Right atrium auricular region (tissue), 2 donors: ENCODE results near the gene SLC41A2. TPM values are rescaled to one million over a fixed set of nuclear protein-coding genes. Genes with fewer than 3 reads are reported as not detected.

ENCODE experiments used
- DNase-seq: peaks from one replicate; pipeline ENCODE4 v3.0.0-alpha.2; 2019; ENCODE audit warnings: low spot score
- H3K27ac ChIP-seq, 2 donors: fragments of 200-600 bp; sonication (generic); 1 replicate in 1 of 2; 2 replicates in 1 of 2; pipeline ENCODE4 v1.5.1; 2016 to 2019
- H3K27me3 ChIP-seq, 2 donors: fragments of 200-600 bp; sonication (generic); one replicate each; pipeline versions ENCODE4 v1.5.1 to v1.6.0; 2017 to 2019
- H3K36me3 ChIP-seq: fragments of 200-600 bp; sonication (generic); one replicate; pipeline ENCODE4 v1.5.1; 2016
- H3K4me1 ChIP-seq, 2 donors: fragments of 200-600 bp; sonication (generic); one replicate each; pipeline versions ENCODE4 v1.5.1 to v1.6.0; 2017 to 2019
- H3K4me3 ChIP-seq, 2 donors: fragments of 200-600 bp; sonication (generic); 1 replicate in 1 of 2; 2 replicates in 1 of 2; pipeline ENCODE4 v1.5.1; 2017 to 2019; ENCODE audit warnings: mild to moderate bottlenecking in 1 of 2, moderate library complexity in 1 of 2
- H3K9me3 ChIP-seq, 2 donors: fragments of 200-600 bp; sonication (generic); one replicate each; pipeline ENCODE4 v1.5.1; 2019
- total RNA-seq, 2 donors: library from RNA; depleted of rRNA; stranded (reverse); fragments of >200 nt; gene quantifications; one replicate each; pipeline ENCODE4 v1.1.0, GENCODE V29; 2016
- TF ChIP-seq, protein P1 (sequence below), 2 donors: fragments of 200-600 bp; sonication (generic); IDR thresholded peaks; one replicate each; pipeline ENCODE4 v1.5.1; 2019; ENCODE audit warnings: antibody characterized with exemption in 2 of 2

SLC41A2 gene
- total RNA-seq, 2 donors from 2014 or later, result 12.0 to 17.5 TPM

- Histone ChIP-seq H3K4me3 (no peak overlapping the region), H3K27ac (no peak overlapping the region), H3K4me1 (no peaks in the 10 kb centered on the region), H3K27me3 (no peaks in the 10 kb centered on the region), H3K36me3 (no peaks in the 10 kb centered on the region), H3K9me3 (peaks cover 0 to 19% of the 10 kb centered on the region in 2 donors)
- no peak for DNase-seq
- TF ChIP-seq, protein P1, sequence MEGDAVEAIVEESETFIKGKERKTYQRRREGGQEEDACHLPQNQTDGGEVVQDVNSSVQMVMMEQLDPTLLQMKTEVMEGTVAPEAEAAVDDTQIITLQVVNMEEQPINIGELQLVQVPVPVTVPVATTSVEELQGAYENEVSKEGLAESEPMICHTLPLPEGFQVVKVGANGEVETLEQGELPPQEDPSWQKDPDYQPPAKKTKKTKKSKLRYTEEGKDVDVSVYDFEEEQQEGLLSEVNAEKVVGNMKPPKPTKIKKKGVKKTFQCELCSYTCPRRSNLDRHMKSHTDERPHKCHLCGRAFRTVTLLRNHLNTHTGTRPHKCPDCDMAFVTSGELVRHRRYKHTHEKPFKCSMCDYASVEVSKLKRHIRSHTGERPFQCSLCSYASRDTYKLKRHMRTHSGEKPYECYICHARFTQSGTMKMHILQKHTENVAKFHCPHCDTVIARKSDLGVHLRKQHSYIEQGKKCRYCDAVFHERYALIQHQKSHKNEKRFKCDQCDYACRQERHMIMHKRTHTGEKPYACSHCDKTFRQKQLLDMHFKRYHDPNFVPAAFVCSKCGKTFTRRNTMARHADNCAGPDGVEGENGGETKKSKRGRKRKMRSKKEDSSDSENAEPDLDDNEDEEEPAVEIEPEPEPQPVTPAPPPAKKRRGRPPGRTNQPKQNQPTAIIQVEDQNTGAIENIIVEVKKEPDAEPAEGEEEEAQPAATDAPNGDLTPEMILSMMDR (IDR thresholded peaks at IDR 0.05), result no peak
Observed at GRCh38 chr12:104921340-104921739, 36.8 kb downstream of the SLC41A2 start.

DNA sequence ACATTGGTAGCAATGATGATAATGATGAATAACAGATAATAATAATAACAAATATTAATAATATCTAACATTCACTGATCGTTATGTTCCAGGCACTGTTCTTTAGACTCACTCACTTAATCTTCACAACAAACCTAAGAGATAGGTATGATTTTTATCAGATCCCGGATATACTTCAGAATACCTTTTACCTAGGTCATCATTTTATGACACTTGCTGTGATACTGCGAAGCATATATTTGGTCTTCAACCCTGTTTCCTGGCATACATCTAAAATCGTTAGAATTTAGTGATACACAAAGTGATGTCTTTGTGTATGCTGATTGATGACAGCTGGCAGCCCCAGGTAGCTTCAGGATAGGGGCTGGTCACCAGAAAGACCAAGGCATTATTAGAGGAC is 46.1 kb downstream of the SLC41A2 start:
- TF ChIP-seq, protein P1 (IDR thresholded peaks at IDR 0.05), result no peak
- H3K4me3 ChIP-seq, result no peak overlapping the region
- H3K36me3 ChIP-seq, result no peaks in the 10 kb centered on the region
- no peaks in the 10 kb centered on the region for H3K9me3 ChIP-seq
- DNase-seq, result no peak
- H3K27me3 ChIP-seq, result no peaks in the 10 kb centered on the region
- no peaks in the 10 kb centered on the region for H3K4me1 ChIP-seq
- H3K27ac ChIP-seq, result no peak overlapping the region

- Histone ChIP-seq H3K27ac (no peak overlapping the region), H3K9me3 (no peaks in the 10 kb centered on the region), H3K36me3 (no peaks in the 10 kb centered on the region), H3K4me1 (no peaks in the 10 kb centered on the region), H3K4me3 (no peak overlapping the region), H3K27me3 (no peaks in the 10 kb centered on the region)
- DNase-seq, result no peak
- TF ChIP-seq, protein P1 (IDR thresholded peaks at IDR 0.05), result no peak
Observed at GRCh38 chr12:104910196-104910840, 47.8 kb downstream of the SLC41A2 start.

- no peaks in the 10 kb centered on the region for H3K4me1 ChIP-seq
- DNase-seq, result no peak
- H3K27me3 ChIP-seq, result no peaks in the 10 kb centered on the region
- TF ChIP-seq, protein P1 (IDR thresholded peaks at IDR 0.05), result no peak
- H3K27ac ChIP-seq, result no peak overlapping the region
- no peaks in the 10 kb centered on the region for H3K9me3 ChIP-seq
- H3K36me3 ChIP-seq, result no peaks in the 10 kb centered on the region
- H3K4me3 ChIP-seq, result no peak overlapping the region
Observed at GRCh38 chr12:104909761-104910160, 48.3 kb downstream of the SLC41A2 start.

Other genes starting within 250 kb of the SLC41A2 start
- 1 to 10 TPM; 1.9 to 3.7 TPM for gene NOPCHAP1, start 28.0 kb upstream of the SLC41A2 start, total RNA-seq
- gene ALDH1L2, start 126.2 kb upstream of the SLC41A2 start, total RNA-seq, result 1 to 10 TPM; 1.2 to 2.5 TPM
- 10 to 100 TPM; 19.5 to 23.8 TPM for gene WASHC4, start 149.4 kb upstream of the SLC41A2 start, total RNA-seq